ENCODE measurements around the gene CCDC70. TPM values are rescaled to one million over a fixed set of nuclear protein-coding genes. Genes with fewer than 3 reads are reported as not detected.

Gene CCDC70
- total and polyA plus RNA-seq, 2 of the 8 experiments (the other 6 are each of a cell fraction or from before 2014, with no cell fraction given), result not detected

GRCh38 chr13:51816604-51817249, 45.0 kb upstream of the CCDC70 start (continued):
- TF ChIP-seq MAFK (IDR thresholded peaks at IDR 0.05; ENCODE audit: low read depth, low read length), result no peak
- TF ChIP-seq HDAC2 (IDR thresholded peaks at IDR 0.05; ENCODE audit: borderline replicate concordance in 1 of 2, low read depth in 2 of 2, low read length in 2 of 2), result no peak
- TF ChIP-seq SIX5 (IDR thresholded peaks at IDR 0.05; ENCODE audit: low read depth, low read length), result no peak
- TF ChIP-seq CTBP2 (IDR thresholded peaks at IDR 0.05; ENCODE audit: borderline replicate concordance, insufficient read depth, insufficient read length, low read length), result no peak
- TF ChIP-seq, protein P1, sequence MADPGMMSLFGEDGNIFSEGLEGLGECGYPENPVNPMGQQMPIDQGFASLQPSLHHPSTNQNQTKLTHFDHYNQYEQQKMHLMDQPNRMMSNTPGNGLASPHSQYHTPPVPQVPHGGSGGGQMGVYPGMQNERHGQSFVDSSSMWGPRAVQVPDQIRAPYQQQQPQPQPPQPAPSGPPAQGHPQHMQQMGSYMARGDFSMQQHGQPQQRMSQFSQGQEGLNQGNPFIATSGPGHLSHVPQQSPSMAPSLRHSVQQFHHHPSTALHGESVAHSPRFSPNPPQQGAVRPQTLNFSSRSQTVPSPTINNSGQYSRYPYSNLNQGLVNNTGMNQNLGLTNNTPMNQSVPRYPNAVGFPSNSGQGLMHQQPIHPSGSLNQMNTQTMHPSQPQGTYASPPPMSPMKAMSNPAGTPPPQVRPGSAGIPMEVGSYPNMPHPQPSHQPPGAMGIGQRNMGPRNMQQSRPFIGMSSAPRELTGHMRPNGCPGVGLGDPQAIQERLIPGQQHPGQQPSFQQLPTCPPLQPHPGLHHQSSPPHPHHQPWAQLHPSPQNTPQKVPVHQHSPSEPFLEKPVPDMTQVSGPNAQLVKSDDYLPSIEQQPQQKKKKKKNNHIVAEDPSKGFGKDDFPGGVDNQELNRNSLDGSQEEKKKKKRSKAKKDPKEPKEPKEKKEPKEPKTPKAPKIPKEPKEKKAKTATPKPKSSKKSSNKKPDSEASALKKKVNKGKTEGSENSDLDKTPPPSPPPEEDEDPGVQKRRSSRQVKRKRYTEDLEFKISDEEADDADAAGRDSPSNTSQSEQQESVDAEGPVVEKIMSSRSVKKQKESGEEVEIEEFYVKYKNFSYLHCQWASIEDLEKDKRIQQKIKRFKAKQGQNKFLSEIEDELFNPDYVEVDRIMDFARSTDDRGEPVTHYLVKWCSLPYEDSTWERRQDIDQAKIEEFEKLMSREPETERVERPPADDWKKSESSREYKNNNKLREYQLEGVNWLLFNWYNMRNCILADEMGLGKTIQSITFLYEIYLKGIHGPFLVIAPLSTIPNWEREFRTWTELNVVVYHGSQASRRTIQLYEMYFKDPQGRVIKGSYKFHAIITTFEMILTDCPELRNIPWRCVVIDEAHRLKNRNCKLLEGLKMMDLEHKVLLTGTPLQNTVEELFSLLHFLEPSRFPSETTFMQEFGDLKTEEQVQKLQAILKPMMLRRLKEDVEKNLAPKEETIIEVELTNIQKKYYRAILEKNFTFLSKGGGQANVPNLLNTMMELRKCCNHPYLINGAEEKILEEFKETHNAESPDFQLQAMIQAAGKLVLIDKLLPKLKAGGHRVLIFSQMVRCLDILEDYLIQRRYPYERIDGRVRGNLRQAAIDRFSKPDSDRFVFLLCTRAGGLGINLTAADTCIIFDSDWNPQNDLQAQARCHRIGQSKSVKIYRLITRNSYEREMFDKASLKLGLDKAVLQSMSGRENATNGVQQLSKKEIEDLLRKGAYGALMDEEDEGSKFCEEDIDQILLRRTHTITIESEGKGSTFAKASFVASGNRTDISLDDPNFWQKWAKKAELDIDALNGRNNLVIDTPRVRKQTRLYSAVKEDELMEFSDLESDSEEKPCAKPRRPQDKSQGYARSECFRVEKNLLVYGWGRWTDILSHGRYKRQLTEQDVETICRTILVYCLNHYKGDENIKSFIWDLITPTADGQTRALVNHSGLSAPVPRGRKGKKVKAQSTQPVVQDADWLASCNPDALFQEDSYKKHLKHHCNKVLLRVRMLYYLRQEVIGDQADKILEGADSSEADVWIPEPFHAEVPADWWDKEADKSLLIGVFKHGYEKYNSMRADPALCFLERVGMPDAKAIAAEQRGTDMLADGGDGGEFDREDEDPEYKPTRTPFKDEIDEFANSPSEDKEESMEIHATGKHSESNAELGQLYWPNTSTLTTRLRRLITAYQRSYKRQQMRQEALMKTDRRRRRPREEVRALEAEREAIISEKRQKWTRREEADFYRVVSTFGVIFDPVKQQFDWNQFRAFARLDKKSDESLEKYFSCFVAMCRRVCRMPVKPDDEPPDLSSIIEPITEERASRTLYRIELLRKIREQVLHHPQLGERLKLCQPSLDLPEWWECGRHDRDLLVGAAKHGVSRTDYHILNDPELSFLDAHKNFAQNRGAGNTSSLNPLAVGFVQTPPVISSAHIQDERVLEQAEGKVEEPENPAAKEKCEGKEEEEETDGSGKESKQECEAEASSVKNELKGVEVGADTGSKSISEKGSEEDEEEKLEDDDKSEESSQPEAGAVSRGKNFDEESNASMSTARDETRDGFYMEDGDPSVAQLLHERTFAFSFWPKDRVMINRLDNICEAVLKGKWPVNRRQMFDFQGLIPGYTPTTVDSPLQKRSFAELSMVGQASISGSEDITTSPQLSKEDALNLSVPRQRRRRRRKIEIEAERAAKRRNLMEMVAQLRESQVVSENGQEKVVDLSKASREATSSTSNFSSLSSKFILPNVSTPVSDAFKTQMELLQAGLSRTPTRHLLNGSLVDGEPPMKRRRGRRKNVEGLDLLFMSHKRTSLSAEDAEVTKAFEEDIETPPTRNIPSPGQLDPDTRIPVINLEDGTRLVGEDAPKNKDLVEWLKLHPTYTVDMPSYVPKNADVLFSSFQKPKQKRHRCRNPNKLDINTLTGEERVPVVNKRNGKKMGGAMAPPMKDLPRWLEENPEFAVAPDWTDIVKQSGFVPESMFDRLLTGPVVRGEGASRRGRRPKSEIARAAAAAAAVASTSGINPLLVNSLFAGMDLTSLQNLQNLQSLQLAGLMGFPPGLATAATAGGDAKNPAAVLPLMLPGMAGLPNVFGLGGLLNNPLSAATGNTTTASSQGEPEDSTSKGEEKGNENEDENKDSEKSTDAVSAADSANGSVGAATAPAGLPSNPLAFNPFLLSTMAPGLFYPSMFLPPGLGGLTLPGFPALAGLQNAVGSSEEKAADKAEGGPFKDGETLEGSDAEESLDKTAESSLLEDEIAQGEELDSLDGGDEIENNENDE (IDR thresholded peaks at IDR 0.05; ENCODE audit: insufficient replicate concordance, low read length), result no peak
- TF ChIP-seq SP4 (IDR thresholded peaks at IDR 0.05; ENCODE audit: low read length), result no peak

Data from H1 (cell line).